Activated naive CD8-positive, alpha-beta T cell treated with anti-CD3 and anti-CD28 coated beads, Interleukin-2, amount 50 U/mL, for 24 hours (primary cell): ENCODE data around the gene LONRF2.
A peak's percentile ranks its signal among the peaks of the same experiment; 100 is the strongest.

ENCODE experiments used
- ATAC-seq: fragments of 150-1000 bp; cut with Tn5 transposase; one replicate; pipeline ENCODE4 v1.10.0; 2021
- DNase-seq: peaks from one replicate; pipeline ENCODE4 v3.0.0; 2021
- H3K27ac Mint-ChIP-seq: one replicate; pipeline ENCODE4 v1.8.0; 2021; ENCODE audit warnings: mild to moderate bottlenecking, mixed read lengths
- H3K27me3 Mint-ChIP-seq: one replicate; pipeline ENCODE4 v1.8.0; 2021; ENCODE audit warnings: mixed read lengths
- H3K36me3 Mint-ChIP-seq: one replicate; pipeline ENCODE4 v1.8.0; 2021; ENCODE audit warnings: low read depth, mixed read lengths
- H3K4me1 Mint-ChIP-seq: one replicate; pipeline ENCODE4 v1.8.0; 2021; ENCODE audit warnings: mixed read lengths
- H3K4me3 Mint-ChIP-seq: one replicate; pipeline ENCODE4 v1.8.0; 2021; ENCODE audit warnings: mild to moderate bottlenecking, moderate library complexity, mixed read lengths
- H3K9me3 Mint-ChIP-seq: one replicate; pipeline ENCODE4 v1.8.0; 2021; ENCODE audit warnings: mixed read lengths

The LONRF2 gene

GRCh38 chr2:100320547-100321178, 1.6 kb downstream of the LONRF2 start:
- Mint-ChIP-seq H3K9me3 (peaks cover 25% of the 10 kb centered on the region), H3K27me3 (peaks cover 64% of the 10 kb centered on the region), H3K36me3 (peaks cover 9% of the 10 kb centered on the region), H3K4me1 (peaks cover 4% of the 10 kb centered on the region), H3K27ac (no peak overlapping the region), H3K4me3 (no peak overlapping the region)
- ATAC-seq, result no peak
- no peak for DNase-seq

GRCh38 chr2:100317634-100318033, 4.7 kb downstream of the LONRF2 start:
- Mint-ChIP-seq H3K36me3 (peaks cover 9% of the 10 kb centered on the region), H3K4me3 (no peak overlapping the region), H3K27me3 (peaks cover 45% of the 10 kb centered on the region), H3K4me1 (peaks cover 4% of the 10 kb centered on the region), H3K9me3 (peaks cover 25% of the 10 kb centered on the region), H3K27ac (no peak overlapping the region)
- no peak for DNase-seq
- ATAC-seq, result no peak

- no peaks in the 10 kb centered on the region for H3K36me3 Mint-ChIP-seq
- no peak overlapping the region for H3K4me3 Mint-ChIP-seq
- no peaks in the 10 kb centered on the region for H3K4me1 Mint-ChIP-seq
- H3K27ac Mint-ChIP-seq, result no peak overlapping the region
- DNase-seq, result no peak
- H3K9me3 Mint-ChIP-seq, result peaks cover 3% of the 10 kb centered on the region
- ATAC-seq, result no peak
- H3K27me3 Mint-ChIP-seq, result peaks cover 16% of the 10 kb centered on the region
These were observed 12.2 kb downstream of the LONRF2 start for GRCh38 chr2:100309973-100310719.

- H3K9me3 Mint-ChIP-seq, result peaks cover 3% of the 10 kb centered on the region
- peaks cover 19% of the 10 kb centered on the region for H3K27me3 Mint-ChIP-seq
- no peak overlapping the region for H3K4me3 Mint-ChIP-seq
- H3K36me3 Mint-ChIP-seq, result no peaks in the 10 kb centered on the region
- H3K4me1 Mint-ChIP-seq, result no peaks in the 10 kb centered on the region
- H3K27ac Mint-ChIP-seq, result no peak overlapping the region
- no peak for DNase-seq
- ATAC-seq, result no peak
These were observed 13.0 kb downstream of the LONRF2 start for GRCh38 chr2:100309311-100309710.

GRCh38 chr2:100303744-100304143, 18.6 kb downstream of the LONRF2 start:
- Mint-ChIP-seq H3K36me3 (no peaks in the 10 kb centered on the region), H3K27ac (no peak overlapping the region), H3K4me3 (no peak overlapping the region), H3K9me3 (peaks cover 7% of the 10 kb centered on the region), H3K27me3 (peaks cover 16% of the 10 kb centered on the region), H3K4me1 (no peaks in the 10 kb centered on the region)
- ATAC-seq, result no peak
- no peak for DNase-seq

- Mint-ChIP-seq H3K9me3 (peaks cover 7% of the 10 kb centered on the region), H3K4me1 (no peaks in the 10 kb centered on the region)
- no peak for DNase-seq
These were observed 19.8 kb downstream of the LONRF2 start for GRCh38 chr2:100302585-100302892.

GRCh38 chr2:100301881-100302584, 20.3 kb downstream of the LONRF2 start:
- ATAC-seq (no peak), DNase-seq (no peak)
- H3K4me3 Mint-ChIP-seq, result no peak overlapping the region

More at GRCh38 chr2:100302585-100302892, 19.8 kb downstream of the LONRF2 start:
- H3K36me3 Mint-ChIP-seq, result no peaks in the 10 kb centered on the region
- no peak overlapping the region for H3K4me3 Mint-ChIP-seq
- no peak overlapping the region for H3K27ac Mint-ChIP-seq
- ATAC-seq, result no peak
- peaks cover 17% of the 10 kb centered on the region for H3K27me3 Mint-ChIP-seq

GRCh38 chr2:100299548-100299947, 22.8 kb downstream of the LONRF2 start:
- H3K27ac Mint-ChIP-seq, result no peak overlapping the region
- no peaks in the 10 kb centered on the region for H3K4me1 Mint-ChIP-seq
- H3K27me3 Mint-ChIP-seq, result peaks cover 14% of the 10 kb centered on the region
- H3K9me3 Mint-ChIP-seq, result peaks cover 4% of the 10 kb centered on the region
- H3K36me3 Mint-ChIP-seq, result no peaks in the 10 kb centered on the region
- H3K4me3 Mint-ChIP-seq, result no peak overlapping the region
- ATAC-seq (no peak), DNase-seq (no peak)

More at GRCh38 chr2:100301881-100302584, 20.3 kb downstream of the LONRF2 start:
- Mint-ChIP-seq H3K27ac (no peak overlapping the region), H3K4me1 (no peaks in the 10 kb centered on the region), H3K36me3 (no peaks in the 10 kb centered on the region), H3K27me3 (peaks cover 17% of the 10 kb centered on the region), H3K9me3 (peaks cover 7% of the 10 kb centered on the region)

GRCh38 chr2:100297511-100297910, 24.8 kb downstream of the LONRF2 start:
- H3K27ac Mint-ChIP-seq, result no peak overlapping the region
- H3K4me1 Mint-ChIP-seq, result no peaks in the 10 kb centered on the region
- H3K36me3 Mint-ChIP-seq, result no peaks in the 10 kb centered on the region
- DNase-seq (no peak), ATAC-seq (no peak)
- no peak overlapping the region for H3K4me3 Mint-ChIP-seq
- no peaks in the 10 kb centered on the region for H3K9me3 Mint-ChIP-seq
- H3K27me3 Mint-ChIP-seq, result peaks cover 11% of the 10 kb centered on the region

GRCh38 chr2:100294162-100294497, 28.2 kb downstream of the LONRF2 start:
- Mint-ChIP-seq H3K27ac (no peak overlapping the region), H3K9me3 (no peaks in the 10 kb centered on the region), H3K27me3 (peaks cover 10% of the 10 kb centered on the region), H3K4me1 (no peaks in the 10 kb centered on the region), H3K36me3 (no peaks in the 10 kb centered on the region), H3K4me3 (no peak overlapping the region)
- DNase-seq (no peak), ATAC-seq (no peak)

- Mint-ChIP-seq H3K4me3 (no peak overlapping the region), H3K27me3 (peaks cover 7% of the 10 kb centered on the region), H3K36me3 (no peaks in the 10 kb centered on the region), H3K4me1 (no peaks in the 10 kb centered on the region), H3K27ac (no peak overlapping the region), H3K9me3 (no peaks in the 10 kb centered on the region)
- DNase-seq, result no peak
- no peak for ATAC-seq
These were observed 28.8 kb downstream of the LONRF2 start for GRCh38 chr2:100293341-100294161.

- Mint-ChIP-seq H3K9me3 (no peaks in the 10 kb centered on the region), H3K4me3 (no peak overlapping the region), H3K4me1 (no peaks in the 10 kb centered on the region), H3K27ac (no peak overlapping the region), H3K27me3 (peaks cover 8% of the 10 kb centered on the region), H3K36me3 (no peaks in the 10 kb centered on the region)
- peak; percentile 87 for ATAC-seq
- peak; percentile 41 for DNase-seq
These were observed 30.2 kb downstream of the LONRF2 start for GRCh38 chr2:100292022-100292580.

GRCh38 chr2:100291152-100291970, 30.9 kb downstream of the LONRF2 start:
- ATAC-seq, result peak; percentile 89
- Mint-ChIP-seq H3K4me3 (no peak overlapping the region), H3K27ac (no peak overlapping the region)

More at GRCh38 chr2:100291152-100291970, 30.9 kb downstream of the LONRF2 start:
- DNase-seq, result peak; percentile 47
- no peaks in the 10 kb centered on the region for H3K9me3 Mint-ChIP-seq
- H3K27me3 Mint-ChIP-seq, result peaks cover 8% of the 10 kb centered on the region
- no peaks in the 10 kb centered on the region for H3K4me1 Mint-ChIP-seq
- H3K36me3 Mint-ChIP-seq, result no peaks in the 10 kb centered on the region
